Smooth muscle cell (in vitro differentiated cells): ENCODE data around the gene GPR62. TPM values are rescaled to one million over a fixed set of nuclear protein-coding genes. Genes with fewer than 3 reads are reported as not detected.

ENCODE experiments used
- DNase-seq: peaks from one replicate; lab custom pipeline; 2025; ENCODE audit not compliant: unreplicated experiment; lab: John Stamatoyannopoulos, UW
- H2AFZ ChIP-seq: fragments of 200-600 bp; sonication (generic); 2 replicates; pipeline ENCODE4 v1.6.0; 2016; ENCODE audit warnings: antibody characterized with exemption, low read depth, mild to moderate bottlenecking
- H3F3A ChIP-seq: fragments of 200-600 bp; sonication (generic); 2 replicates; pipeline ENCODE4 v1.6.0; 2017; ENCODE audit warnings: antibody characterized with exemption, low read depth
- H3K27ac ChIP-seq: fragments of 200-600 bp; sonication (generic); 2 replicates; pipeline ENCODE4 v1.5.1; 2016; ENCODE audit warnings: low read depth, mild to moderate bottlenecking
- H3K27me3 ChIP-seq: fragments of 200-600 bp; sonication (generic); 2 replicates; pipeline ENCODE4 v1.6.1; 2016; ENCODE audit warnings: low read depth, mild to moderate bottlenecking
- H3K36me3 ChIP-seq: fragments of 200-600 bp; sonication (generic); 2 replicates; pipeline ENCODE4 v1.5.1; 2016; ENCODE audit warnings: low read depth
- H3K4me1 ChIP-seq: fragments of 200-600 bp; sonication (generic); 2 replicates; pipeline ENCODE4 v1.5.1; 2016; ENCODE audit warnings: low read depth
- H3K4me2 ChIP-seq: fragments of 200-600 bp; sonication (generic); 2 replicates; pipeline ENCODE4 v1.6.0; 2016; ENCODE audit warnings: mild to moderate bottlenecking
- H3K4me3 ChIP-seq: fragments of 200-600 bp; sonication (generic); 2 replicates; pipeline ENCODE4 v1.5.1; 2016; ENCODE audit warnings: mild to moderate bottlenecking
- H3K79me2 ChIP-seq: fragments of 200-600 bp; sonication (generic); 2 replicates; pipeline ENCODE4 v1.6.0; 2016; ENCODE audit warnings: low read depth, mild to moderate bottlenecking
- H3K9ac ChIP-seq: fragments of 200-600 bp; sonication (generic); 2 replicates; pipeline ENCODE4 v1.6.0; 2016; ENCODE audit warnings: low read depth
- H3K9me3 ChIP-seq: fragments of 200-600 bp; sonication (generic); replicated peaks from 2 replicates; pipeline ENCODE4 v1.5.1; 2016; ENCODE audit warnings: low read depth
- H4K20me1 ChIP-seq: fragments of 200-600 bp; sonication (generic); 2 replicates; pipeline ENCODE4 v1.6.0; 2016; ENCODE audit warnings: low read depth
- WGBS: methylation state at CpG from one replicate; pipeline ENCODE4 v1.1.7; 2016; ENCODE audit warnings: low lambda C conversion rate; 5-methylcytosine and 5-hydroxymethylcytosine counted together
- polyA plus RNA-seq: library from polyadenylated mRNA; unstranded; fragments of >200 nt; fragmentation: Nextera tagmentation; extraction: Ambion mirVana; gene quantifications from 2 replicates; pipeline ENCODE4 v1.2.1, GENCODE V29; 2016
- total RNA-seq: library from RNA; depleted of rRNA; stranded (reverse); fragments of >200 nt; gene quantifications from 2 replicates; pipeline ENCODE4 v1.2.3, GENCODE V29; 2014
- TF ChIP-seq, protein P1 (sequence below): fragments of 200-600 bp; sonication (generic); IDR thresholded peaks from 2 replicates; pipeline ENCODE4 v1.5.1; 2017; ENCODE audit warnings: borderline replicate concordance, mild to moderate bottlenecking, antibody characterized with exemption; ENCODE audit not compliant: insufficient read depth, poor library complexity, severe bottlenecking

Gene GPR62
- total and polyA plus RNA-seq, 2 experiments from 2014 or later, result 0.09 to 0.18 TPM

DNA sequence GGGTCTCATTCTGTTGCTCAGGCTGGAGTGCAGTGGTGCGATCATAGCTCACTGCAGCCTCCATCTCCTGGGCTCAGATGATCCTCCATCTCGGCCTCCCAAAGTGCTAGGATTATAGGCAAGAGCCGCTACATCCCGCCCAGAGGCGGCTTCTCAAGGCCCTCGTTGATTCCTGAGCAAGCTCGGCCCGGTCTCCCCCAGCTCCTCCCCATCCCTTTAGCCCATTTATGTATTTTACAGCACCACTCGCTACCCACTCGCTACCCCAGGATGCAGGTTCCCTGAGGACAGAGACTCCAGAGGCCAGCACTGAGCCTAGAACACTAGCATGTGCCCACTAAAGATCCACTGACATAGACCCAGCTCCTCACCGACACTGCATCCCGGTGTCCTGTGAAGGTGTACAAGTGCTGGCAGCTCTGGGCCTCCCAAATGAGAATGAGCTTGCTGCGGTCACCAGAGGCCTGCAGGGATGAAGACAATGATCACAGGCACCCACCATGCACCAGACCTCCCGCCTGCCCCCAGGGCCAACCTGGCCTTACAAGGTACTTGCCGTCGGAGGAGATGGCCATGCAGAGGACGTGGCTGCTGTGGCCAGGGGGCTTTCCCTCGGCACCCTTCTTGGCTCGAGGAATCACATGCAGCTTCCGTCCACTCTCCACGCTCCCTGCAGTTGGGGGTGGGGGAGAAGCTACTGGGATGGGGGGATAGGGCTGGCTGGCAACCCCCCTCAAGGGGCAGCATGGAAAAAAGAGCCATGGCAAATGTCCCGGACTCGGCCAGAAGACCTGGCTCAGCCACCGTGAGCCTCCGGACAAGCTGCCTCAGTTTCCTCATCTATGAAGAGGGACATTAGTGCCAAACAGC lies 19.1 kb upstream of the GPR62 start:
- Histone ChIP-seq H3K36me3 (no peaks in the 10 kb centered on the region), H3K4me3 (no peak overlapping the region), H3K9ac (no peak overlapping the region), H2AFZ (no peak overlapping the region), H3K4me2 (no peak overlapping the region), H3K79me2 (peaks cover 20% of the 10 kb centered on the region), H3K9me3 (no peaks in the 10 kb centered on the region), H3K27me3 (no peaks in the 10 kb centered on the region), H3K27ac (no peak overlapping the region), H3K4me1 (no peaks in the 10 kb centered on the region), H3F3A (no peaks in the 10 kb centered on the region), H4K20me1 (no peaks in the 10 kb centered on the region)
- 98% methylated on average over 25 of the region's 25 CpGs for WGBS
- TF ChIP-seq, protein P1, sequence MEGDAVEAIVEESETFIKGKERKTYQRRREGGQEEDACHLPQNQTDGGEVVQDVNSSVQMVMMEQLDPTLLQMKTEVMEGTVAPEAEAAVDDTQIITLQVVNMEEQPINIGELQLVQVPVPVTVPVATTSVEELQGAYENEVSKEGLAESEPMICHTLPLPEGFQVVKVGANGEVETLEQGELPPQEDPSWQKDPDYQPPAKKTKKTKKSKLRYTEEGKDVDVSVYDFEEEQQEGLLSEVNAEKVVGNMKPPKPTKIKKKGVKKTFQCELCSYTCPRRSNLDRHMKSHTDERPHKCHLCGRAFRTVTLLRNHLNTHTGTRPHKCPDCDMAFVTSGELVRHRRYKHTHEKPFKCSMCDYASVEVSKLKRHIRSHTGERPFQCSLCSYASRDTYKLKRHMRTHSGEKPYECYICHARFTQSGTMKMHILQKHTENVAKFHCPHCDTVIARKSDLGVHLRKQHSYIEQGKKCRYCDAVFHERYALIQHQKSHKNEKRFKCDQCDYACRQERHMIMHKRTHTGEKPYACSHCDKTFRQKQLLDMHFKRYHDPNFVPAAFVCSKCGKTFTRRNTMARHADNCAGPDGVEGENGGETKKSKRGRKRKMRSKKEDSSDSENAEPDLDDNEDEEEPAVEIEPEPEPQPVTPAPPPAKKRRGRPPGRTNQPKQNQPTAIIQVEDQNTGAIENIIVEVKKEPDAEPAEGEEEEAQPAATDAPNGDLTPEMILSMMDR, result no peak
- no peak for DNase-seq

DNA sequence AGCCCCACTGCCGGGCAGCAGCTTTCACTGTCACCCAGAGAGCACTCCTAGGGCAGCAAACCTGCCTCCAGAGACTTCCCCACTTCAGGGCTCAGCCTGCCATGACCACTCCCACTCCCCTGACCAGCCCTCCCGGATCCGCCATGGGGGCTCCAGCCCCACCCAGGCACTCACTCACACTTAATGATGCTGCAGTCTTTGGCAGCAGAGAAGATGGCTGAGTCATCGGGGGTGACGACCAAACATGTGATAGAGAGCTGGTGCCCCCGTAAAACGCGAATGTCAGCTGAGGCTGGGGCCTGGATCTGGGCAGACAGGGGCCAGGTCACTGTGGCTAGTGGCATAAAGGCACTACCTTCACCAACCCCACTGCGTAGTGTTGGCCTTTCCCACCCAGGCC lies 18.2 kb upstream of the GPR62 start:
- H4K20me1 ChIP-seq, result no peaks in the 10 kb centered on the region
- peaks cover 24% of the 10 kb centered on the region for H3K79me2 ChIP-seq
- H3K4me3 ChIP-seq, result no peak overlapping the region
- no peaks in the 10 kb centered on the region for H3K36me3 ChIP-seq
- H2AFZ ChIP-seq, result no peak overlapping the region
- no peak for DNase-seq
- WGBS, result 87% methylated on average over 9 of the region's 9 CpGs
- H3K9me3 ChIP-seq, result no peaks in the 10 kb centered on the region
- no peak overlapping the region for H3K4me2 ChIP-seq
- H3K27ac ChIP-seq, result no peak overlapping the region
- TF ChIP-seq, protein P1, result no peak
- no peaks in the 10 kb centered on the region for H3F3A ChIP-seq
- no peaks in the 10 kb centered on the region for H3K4me1 ChIP-seq
- H3K27me3 ChIP-seq, result no peaks in the 10 kb centered on the region
- H3K9ac ChIP-seq, result no peak overlapping the region

DNA sequence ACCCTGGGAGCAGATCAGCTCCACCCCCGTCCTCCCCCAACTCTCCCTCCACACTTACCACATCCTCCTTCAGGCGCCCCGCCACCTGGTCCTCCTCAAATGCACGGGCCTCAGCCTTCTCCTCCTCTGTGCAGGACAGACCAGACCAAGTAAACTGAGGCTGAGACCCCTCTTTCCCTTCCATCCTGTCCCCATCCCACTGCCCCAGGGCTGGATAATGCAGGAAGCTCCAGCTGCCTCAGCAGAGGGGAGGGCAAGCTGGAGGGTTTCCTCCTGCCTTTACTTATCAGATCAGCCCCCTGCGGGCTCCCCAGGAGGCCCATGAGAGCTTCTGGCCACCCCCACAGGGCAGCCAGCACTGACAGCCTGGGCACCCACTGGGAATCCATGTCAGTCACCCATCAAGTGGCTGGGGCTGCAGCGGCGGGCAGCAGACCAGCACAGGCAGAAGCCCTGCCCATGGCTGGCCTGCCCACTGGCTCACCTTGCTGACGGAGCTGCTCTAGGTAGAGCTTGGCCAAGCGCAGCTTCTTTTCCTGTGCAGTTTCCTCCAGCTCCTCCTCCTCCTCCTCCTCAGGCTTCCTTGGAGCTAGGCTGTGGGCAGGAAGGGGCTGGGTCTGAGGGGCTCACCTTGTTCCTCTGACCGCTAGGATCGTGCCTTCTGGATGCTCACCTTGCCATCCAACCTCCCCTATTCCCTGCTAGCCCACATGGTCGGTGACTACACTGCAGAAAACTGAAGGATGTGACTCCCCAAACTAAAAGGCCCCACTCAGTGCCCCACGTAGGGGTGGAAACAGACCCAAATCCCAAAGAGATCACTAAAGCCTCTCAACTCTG lies 17.4 kb upstream of the GPR62 start:
- 96% methylated on average over 13 of the region's 13 CpGs for WGBS
- Histone ChIP-seq H4K20me1 (no peaks in the 10 kb centered on the region), H3K36me3 (no peaks in the 10 kb centered on the region)

More for the DNA sequence above, 17.4 kb upstream of the GPR62 start:
- Histone ChIP-seq H3K27ac (no peak overlapping the region), H3K9ac (no peak overlapping the region), H3K4me2 (no peak overlapping the region), H3K9me3 (no peaks in the 10 kb centered on the region), H3K79me2 (peaks cover 24% of the 10 kb centered on the region), H3F3A (no peaks in the 10 kb centered on the region), H3K27me3 (no peaks in the 10 kb centered on the region), H2AFZ (no peak overlapping the region), H3K4me3 (no peak overlapping the region), H3K4me1 (no peaks in the 10 kb centered on the region)
- TF ChIP-seq, protein P1, result no peak
- no peak for DNase-seq
